ENCODE measurements around the gene SLC1A6.

DNA sequence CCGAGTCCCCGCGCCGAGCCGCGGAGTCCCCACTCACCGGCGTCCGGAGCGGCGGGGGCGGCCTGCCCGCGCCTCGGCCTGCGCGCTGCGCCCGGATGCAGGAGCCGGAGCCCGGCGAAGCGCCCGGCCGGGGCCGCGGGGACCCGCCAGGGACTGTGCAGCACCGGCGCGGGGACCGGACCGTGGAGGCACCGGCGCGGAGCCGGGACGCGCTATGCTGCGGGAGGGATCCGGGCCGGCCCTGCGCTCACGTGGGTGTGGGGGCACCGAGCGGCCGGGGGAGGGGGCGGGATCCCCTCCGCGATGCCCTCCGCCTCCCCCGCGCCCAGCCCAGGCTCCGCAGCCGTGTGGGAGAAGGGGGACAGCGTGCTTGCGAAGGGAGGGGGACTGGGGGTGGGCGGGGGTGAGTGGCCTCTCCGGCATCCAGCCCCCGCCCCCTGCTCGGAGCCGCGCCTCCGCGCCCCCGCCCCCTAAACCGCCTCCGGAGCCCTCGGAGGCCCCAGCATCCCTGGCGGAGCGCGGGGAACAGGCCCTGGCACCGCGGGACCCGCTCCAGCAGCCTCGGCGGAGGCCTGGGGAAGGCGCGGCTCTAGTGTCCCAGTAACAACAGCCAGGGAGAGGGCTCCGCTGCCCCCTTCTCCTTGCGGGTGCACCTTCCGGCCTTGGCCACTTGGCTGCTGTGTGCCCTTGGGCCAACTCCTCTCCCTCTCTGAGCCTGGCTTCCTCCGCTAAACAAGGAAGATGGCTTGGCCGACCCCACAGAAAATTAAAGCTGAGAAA, at the start of gene SLC1A6:
- TF ChIP-seq, protein P1, sequence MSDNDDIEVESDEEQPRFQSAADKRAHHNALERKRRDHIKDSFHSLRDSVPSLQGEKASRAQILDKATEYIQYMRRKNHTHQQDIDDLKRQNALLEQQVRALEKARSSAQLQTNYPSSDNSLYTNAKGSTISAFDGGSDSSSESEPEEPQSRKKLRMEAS (IDR thresholded peaks at IDR 0.05; ENCODE audit: low read depth) = no peak
- no peak for TF ChIP-seq GABPA (IDR thresholded peaks at IDR 0.05; ENCODE audit: low read depth)
- TF ChIP-seq, protein P2, sequence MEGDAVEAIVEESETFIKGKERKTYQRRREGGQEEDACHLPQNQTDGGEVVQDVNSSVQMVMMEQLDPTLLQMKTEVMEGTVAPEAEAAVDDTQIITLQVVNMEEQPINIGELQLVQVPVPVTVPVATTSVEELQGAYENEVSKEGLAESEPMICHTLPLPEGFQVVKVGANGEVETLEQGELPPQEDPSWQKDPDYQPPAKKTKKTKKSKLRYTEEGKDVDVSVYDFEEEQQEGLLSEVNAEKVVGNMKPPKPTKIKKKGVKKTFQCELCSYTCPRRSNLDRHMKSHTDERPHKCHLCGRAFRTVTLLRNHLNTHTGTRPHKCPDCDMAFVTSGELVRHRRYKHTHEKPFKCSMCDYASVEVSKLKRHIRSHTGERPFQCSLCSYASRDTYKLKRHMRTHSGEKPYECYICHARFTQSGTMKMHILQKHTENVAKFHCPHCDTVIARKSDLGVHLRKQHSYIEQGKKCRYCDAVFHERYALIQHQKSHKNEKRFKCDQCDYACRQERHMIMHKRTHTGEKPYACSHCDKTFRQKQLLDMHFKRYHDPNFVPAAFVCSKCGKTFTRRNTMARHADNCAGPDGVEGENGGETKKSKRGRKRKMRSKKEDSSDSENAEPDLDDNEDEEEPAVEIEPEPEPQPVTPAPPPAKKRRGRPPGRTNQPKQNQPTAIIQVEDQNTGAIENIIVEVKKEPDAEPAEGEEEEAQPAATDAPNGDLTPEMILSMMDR (IDR thresholded peaks at IDR 0.05) = no peak
- no peak for TF ChIP-seq SMC3 (IDR thresholded peaks at IDR 0.05; ENCODE audit: low read depth, low read length)
- TF ChIP-seq FOXJ3 (CRISPR knock-in tag; IDR thresholded peaks at IDR 0.05) = no peak
- TF ChIP-seq FOSL2 (IDR thresholded peaks at IDR 0.05; ENCODE audit: borderline replicate concordance, low read depth) = no peak
- TF ChIP-seq RCOR1 (IDR thresholded peaks at IDR 0.05; ENCODE audit: low read length) = no peak
- TF ChIP-seq FOXM1 (IDR thresholded peaks at IDR 0.05; ENCODE audit: low read depth) = no peak
- TF ChIP-seq POLR2AphosphoS5 (IDR thresholded peaks at IDR 0.05; ENCODE audit: low read depth, low read length) = no peak
- no peak for TF ChIP-seq SIN3A (IDR thresholded peaks at IDR 0.05; ENCODE audit: borderline replicate concordance, low read depth, low read length)
- no peak for TF ChIP-seq JUND (IDR thresholded peaks at IDR 0.05)
- TF ChIP-seq, protein P3, sequence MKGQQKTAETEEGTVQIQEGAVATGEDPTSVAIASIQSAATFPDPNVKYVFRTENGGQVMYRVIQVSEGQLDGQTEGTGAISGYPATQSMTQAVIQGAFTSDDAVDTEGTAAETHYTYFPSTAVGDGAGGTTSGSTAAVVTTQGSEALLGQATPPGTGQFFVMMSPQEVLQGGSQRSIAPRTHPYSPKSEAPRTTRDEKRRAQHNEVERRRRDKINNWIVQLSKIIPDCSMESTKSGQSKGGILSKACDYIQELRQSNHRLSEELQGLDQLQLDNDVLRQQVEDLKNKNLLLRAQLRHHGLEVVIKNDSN (IDR thresholded peaks at IDR 0.05; ENCODE audit: borderline replicate concordance, low read depth) = no peak
- TF ChIP-seq RAD21 (IDR thresholded peaks at IDR 0.05; ENCODE audit: low read length) = no peak
- TF ChIP-seq EP300 (IDR thresholded peaks at IDR 0.05; ENCODE audit: borderline replicate concordance in 1 of 2, low read depth in 1 of 2, low read length in 1 of 2) = no peak

Data from SK-N-SH (cell line).